HG03378 (cell line): ENCODE data around the gene RRAD.
A peak's percentile ranks its signal among the peaks of the same experiment; 100 is the strongest.

Experiments
- ATAC-seq: cut with Tn5 transposase; IDR thresholded peaks from one replicate; pipeline ENCODE4 v1.9.1; 2021; ENCODE audit warnings: mild to moderate bottlenecking, moderate library complexity; ENCODE audit not compliant: unreplicated experiment

RRAD gene

DNA sequence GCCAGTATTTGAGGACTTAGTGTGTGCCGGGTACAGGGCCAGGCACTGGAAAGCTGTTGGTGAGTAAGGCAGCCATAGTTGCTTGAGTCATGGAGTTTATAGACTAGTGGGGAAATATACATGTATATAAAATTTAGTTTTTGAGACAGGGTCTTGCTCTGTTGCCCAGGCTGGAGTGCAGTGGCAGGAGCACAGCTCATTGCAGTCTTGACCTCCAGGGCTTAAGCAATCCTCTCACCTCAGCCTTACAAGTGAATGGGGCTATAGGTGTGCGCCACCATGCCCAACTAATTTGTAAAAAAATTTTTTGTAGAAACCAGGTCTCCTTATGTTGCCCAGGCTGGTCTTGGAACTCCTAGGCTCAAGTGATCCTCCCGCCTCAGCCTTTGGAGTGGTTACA is 42.6 kb downstream of the RRAD start:
- ATAC-seq: no peak

- ATAC-seq: no peak
Observed at GRCh38 chr16:66881964-66882508, 43.3 kb downstream of the RRAD start.

DNA sequence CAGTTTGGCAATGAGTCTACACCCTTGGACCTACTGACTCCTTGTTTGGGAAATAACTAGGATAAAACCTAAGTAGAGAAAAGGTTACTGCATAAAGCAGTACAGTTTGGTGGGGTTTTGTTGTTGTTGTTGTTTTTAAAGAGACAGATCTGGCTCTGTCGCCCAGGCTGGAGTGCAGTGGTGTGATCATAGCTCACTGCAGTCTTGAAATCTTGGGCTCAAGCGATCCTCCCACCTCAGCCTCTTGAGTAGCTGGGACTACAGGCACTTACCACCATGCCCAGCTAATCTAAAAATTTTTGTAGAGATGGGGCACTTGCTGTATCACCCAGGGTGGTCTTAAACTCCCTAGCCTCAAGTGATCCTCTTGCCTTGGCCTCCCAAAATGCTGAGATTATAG is 43.8 kb downstream of the RRAD start:
- ATAC-seq: no peak

GRCh38 chr16:66881014-66881417 is 44.3 kb downstream of the RRAD start:
- ATAC-seq: no peak

- peak; percentile 91 for ATAC-seq
Observed at GRCh38 chr16:66880288-66881013, 44.9 kb downstream of the RRAD start, which contains the start of gene PDP2. TSS of gene PDP2 (plus strand) at chr16:66880515. CDS start at chr16:66884285, 3,770 bp downstream.

DNA sequence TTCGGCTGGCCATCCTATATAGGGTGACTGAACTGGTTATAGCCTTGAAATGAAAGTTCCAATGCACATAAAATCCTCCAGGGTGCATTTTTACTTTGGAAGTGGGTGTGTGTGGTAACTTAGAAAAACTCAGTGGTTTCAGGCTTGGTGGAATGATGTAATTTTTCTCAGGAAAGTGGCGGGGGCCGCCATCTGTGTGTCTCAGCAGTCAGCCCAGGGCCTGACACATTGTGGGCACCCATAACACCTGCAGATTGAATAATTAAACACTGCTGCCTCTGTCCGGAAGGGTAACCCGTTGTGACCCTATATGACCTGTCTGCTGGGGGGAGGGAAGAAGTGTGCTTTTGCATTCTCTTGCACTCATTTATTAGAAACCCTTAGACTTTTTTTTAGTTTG is 47.3 kb downstream of the RRAD start:
- ATAC-seq: peak; percentile 32

DNA sequence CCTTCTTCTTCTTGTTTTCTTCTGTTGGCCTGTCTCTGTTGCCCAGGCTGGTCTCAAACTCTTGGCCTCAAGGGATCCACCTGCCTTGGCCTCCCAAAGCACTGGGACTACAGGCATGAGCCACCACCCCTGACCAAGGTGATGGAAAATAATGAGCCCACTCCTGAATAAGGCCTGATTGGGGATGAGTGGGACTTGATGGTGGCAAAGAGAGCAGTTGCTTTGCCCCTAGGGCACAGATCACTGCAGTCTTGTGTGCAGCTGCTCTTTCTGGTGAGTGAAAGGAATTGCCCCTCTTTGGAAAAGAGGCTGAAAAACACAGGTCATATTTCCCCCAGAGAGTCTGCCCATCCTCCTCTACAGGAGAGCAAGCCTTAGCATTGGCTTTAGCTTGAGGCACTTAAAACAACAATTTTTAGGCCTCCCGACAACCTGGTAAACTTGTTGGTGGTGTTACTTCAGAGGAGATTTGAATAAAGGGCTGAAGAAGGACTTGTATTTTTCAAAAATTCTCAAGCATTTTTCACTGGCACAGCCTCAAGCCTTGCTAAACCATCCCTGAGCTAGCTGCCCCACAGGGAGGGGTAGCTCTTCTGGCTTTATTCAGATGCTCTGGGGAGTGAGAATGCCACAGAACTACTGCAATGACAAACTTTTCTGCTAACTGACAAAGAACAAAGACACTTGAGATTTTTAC is 51.1 kb downstream of the RRAD start:
- ATAC-seq: no peak

DNA sequence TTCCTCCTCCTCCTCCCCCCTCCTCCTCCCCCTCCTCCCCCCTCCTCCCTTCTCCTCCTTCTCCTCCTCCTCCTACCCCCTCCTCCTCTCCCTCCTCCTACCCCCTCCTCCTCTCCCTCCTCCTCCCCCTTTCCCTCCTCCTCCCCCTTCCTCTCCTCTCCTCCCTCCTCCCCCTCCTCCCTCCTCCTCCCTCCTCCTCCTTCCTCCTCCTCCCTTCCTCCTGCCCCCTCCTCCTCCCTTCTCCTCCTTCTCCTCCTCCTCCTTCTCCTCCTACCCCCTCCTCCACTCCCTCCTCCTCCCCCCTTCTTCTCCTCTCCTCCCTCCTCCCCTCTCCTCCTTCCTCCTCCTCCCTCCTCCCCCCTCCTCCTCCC is 51.7 kb downstream of the RRAD start:
- ATAC-seq: no peak

DNA sequence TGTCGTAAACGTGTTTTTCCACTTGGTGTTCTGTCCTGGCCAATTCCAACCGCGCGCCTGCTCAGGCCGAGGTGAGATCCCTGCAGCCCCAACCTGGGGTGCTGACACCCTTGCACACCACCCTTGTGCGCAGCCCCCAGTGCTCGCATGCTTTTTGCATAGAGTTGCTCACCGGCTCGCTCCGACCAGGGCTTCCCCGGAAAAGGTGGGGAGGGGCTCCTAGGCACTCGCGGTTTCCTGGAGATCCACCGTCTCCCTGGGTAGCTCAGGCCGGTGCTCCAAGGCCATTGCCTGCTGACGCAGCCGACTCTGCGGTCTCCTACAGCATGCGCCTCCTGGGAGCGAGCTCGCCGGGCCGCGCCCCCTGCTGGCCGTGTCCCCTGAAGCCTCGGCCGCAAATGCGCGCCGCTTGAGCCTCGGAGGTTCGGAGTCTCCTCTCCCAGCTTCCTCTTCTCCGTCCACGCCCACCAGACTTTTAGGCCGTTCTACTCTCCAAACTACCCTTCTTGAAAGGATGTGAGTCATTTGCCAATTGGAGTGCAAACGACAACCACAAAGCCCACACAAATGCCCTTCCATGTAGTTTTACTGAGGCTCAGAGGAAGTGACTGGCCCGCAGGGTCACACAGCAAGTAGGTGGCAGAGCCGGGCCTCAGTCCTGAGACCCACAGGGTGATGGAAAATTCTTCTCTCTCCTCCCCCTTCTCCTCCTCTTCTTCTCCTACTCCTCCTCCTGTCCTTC is 52.2 kb downstream of the RRAD start:
- ATAC-seq: peak; percentile 85

DNA sequence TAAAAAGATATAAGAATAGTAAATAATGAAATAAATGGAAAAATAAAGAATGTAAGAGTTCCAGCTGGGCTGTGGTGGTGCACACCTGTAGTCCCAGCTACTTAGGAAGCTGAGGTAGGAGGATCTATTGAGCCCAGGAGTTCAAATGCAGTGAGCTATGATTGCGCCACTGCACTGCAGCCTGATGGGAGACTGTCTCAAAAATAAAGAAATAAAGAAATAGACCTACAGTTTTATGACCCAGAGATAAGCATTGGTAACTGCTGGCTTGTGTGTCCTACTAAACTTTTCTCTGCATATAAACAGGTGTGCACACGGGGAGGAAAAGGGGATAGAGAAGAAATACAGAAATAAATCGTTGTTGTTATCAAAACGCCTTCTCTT is 52.8 kb downstream of the RRAD start:
- no peak for ATAC-seq

DNA sequence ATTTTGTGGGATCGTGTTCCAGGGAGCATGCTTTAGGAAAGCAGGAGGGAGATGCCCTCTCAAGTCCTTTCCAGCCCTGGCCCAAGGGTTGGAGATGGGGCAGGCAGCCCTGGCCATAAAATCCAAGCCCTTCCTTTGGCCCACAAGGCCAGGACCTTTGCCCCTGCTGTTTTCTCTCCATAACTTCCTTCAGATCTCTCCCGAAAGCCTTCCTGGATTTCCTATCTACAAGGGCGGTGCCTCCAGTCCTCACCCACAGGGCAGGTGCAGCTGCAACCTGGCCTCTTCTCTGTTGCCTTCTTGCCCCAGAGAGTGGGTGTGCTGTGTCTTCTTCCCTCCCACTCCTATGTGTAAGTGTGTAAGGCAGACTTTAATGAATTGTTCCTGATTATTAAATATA is 53.5 kb downstream of the RRAD start:
- ATAC-seq: no peak
